ENCODE results near the gene GFI1B. TPM values are rescaled to one million over a fixed set of nuclear protein-coding genes. Genes with fewer than 3 reads are reported as not detected.

GFI1B gene
- total and polyA plus RNA-seq, 4 donors, result 0.05 to 53.6 TPM; not detected in 2

DNA sequence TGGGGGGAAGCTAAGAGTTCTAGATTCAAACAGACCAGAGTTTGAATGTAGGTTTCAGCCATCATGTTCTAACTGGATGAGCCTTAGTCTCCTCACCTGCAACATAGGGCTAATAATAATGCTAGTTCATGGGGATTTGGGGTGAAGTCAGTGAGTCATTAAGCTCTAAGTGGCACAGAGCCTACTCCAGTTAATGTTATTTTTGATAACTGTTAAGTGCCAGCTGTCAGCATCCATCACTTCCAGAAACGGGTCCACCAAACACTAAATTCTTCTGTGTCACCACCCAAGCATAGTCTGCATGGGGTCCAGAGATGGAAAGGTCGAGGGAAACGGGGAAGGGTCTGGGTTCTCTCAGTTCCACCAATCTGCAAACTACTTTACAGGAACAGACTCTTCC is 32.3 kb upstream of the GFI1B start:
- Histone ChIP-seq H3K36me3 (ENCODE audit: control insufficient read depth in 4 of 4, insufficient read depth in 3 of 4, low read depth in 1 of 4, low read length in 3 of 4) (no peaks in the 10 kb centered on the region), H3K4me3 (ENCODE audit: low read depth in 1 of 3, low read length in 3 of 3) (no peak overlapping the region), H3K9me3 (ENCODE audit: control insufficient read depth in 4 of 4, low read length in 3 of 4) (no peaks in the 10 kb centered on the region), H3K27ac (ENCODE audit: low read depth in 1 of 2, low read length in 2 of 2) (no peak overlapping the region), H3K27me3 (ENCODE audit: control insufficient read depth in 4 of 4, insufficient read depth in 4 of 4, low read length in 3 of 4) (no peaks in the 10 kb centered on the region), H3K9ac (ENCODE audit: low read depth in 1 of 2, low read length in 2 of 2) (no peak overlapping the region), H3K4me1 (ENCODE audit: control insufficient read depth in 4 of 4, insufficient read depth in 4 of 4, low read length in 3 of 4) (peaks cover 3 to 23% (median 18%) of the 10 kb centered on the region in 4 donors)
- no peak for DNase-seq (ENCODE audit: low spot score)
- WGBS, result 76% methylated on average over 3 of the region's 3 CpGs
- TF ChIP-seq YY1 (IDR thresholded peaks at IDR 0.05) (no peak), EGR1 (IDR thresholded peaks at IDR 0.05; ENCODE audit: low read depth in 2 of 2) (no peak), FOXA2 (IDR thresholded peaks at IDR 0.05) (no peak), TAF1 (conservative IDR thresholded peaks at IDR 0.05) (no peak), SP1 (IDR thresholded peaks at IDR 0.05) (no peak), NR2F2 (IDR thresholded peaks at IDR 0.05) (no peak), GABPA (IDR thresholded peaks at IDR 0.05 in 1 of 2, conservative IDR thresholded peaks at IDR 0.05 in 1 of 2) (no peak), HNF4A (conservative IDR thresholded peaks at IDR 0.05) (no peak), RAD21 (IDR thresholded peaks at IDR 0.05) (no peak), FOXA1 (IDR thresholded peaks at IDR 0.05) (no peak), HNF4G (IDR thresholded peaks at IDR 0.05) (no peak), RXRA (IDR thresholded peaks at IDR 0.05) (no peak)
- TF ChIP-seq, protein P1, sequence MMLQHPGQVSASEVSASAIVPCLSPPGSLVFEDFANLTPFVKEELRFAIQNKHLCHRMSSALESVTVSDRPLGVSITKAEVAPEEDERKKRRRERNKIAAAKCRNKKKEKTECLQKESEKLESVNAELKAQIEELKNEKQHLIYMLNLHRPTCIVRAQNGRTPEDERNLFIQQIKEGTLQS (IDR thresholded peaks at IDR 0.05), result no peak
- TF ChIP-seq, protein P2, sequence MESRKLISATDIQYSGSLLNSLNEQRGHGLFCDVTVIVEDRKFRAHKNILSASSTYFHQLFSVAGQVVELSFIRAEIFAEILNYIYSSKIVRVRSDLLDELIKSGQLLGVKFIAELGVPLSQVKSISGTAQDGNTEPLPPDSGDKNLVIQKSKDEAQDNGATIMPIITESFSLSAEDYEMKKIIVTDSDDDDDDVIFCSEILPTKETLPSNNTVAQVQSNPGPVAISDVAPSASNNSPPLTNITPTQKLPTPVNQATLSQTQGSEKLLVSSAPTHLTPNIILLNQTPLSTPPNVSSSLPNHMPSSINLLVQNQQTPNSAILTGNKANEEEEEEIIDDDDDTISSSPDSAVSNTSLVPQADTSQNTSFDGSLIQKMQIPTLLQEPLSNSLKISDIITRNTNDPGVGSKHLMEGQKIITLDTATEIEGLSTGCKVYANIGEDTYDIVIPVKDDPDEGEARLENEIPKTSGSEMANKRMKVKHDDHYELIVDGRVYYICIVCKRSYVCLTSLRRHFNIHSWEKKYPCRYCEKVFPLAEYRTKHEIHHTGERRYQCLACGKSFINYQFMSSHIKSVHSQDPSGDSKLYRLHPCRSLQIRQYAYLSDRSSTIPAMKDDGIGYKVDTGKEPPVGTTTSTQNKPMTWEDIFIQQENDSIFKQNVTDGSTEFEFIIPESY (IDR thresholded peaks at IDR 0.05), result no peak
- TF ChIP-seq, protein P3, sequence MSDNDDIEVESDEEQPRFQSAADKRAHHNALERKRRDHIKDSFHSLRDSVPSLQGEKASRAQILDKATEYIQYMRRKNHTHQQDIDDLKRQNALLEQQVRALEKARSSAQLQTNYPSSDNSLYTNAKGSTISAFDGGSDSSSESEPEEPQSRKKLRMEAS (IDR thresholded peaks at IDR 0.05), result no peak
- TF ChIP-seq, protein P4, sequence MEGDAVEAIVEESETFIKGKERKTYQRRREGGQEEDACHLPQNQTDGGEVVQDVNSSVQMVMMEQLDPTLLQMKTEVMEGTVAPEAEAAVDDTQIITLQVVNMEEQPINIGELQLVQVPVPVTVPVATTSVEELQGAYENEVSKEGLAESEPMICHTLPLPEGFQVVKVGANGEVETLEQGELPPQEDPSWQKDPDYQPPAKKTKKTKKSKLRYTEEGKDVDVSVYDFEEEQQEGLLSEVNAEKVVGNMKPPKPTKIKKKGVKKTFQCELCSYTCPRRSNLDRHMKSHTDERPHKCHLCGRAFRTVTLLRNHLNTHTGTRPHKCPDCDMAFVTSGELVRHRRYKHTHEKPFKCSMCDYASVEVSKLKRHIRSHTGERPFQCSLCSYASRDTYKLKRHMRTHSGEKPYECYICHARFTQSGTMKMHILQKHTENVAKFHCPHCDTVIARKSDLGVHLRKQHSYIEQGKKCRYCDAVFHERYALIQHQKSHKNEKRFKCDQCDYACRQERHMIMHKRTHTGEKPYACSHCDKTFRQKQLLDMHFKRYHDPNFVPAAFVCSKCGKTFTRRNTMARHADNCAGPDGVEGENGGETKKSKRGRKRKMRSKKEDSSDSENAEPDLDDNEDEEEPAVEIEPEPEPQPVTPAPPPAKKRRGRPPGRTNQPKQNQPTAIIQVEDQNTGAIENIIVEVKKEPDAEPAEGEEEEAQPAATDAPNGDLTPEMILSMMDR (IDR thresholded peaks at IDR 0.05; ENCODE audit: low read depth, low read length, missing input control), result no peak
- TF ChIP-seq, protein P5, sequence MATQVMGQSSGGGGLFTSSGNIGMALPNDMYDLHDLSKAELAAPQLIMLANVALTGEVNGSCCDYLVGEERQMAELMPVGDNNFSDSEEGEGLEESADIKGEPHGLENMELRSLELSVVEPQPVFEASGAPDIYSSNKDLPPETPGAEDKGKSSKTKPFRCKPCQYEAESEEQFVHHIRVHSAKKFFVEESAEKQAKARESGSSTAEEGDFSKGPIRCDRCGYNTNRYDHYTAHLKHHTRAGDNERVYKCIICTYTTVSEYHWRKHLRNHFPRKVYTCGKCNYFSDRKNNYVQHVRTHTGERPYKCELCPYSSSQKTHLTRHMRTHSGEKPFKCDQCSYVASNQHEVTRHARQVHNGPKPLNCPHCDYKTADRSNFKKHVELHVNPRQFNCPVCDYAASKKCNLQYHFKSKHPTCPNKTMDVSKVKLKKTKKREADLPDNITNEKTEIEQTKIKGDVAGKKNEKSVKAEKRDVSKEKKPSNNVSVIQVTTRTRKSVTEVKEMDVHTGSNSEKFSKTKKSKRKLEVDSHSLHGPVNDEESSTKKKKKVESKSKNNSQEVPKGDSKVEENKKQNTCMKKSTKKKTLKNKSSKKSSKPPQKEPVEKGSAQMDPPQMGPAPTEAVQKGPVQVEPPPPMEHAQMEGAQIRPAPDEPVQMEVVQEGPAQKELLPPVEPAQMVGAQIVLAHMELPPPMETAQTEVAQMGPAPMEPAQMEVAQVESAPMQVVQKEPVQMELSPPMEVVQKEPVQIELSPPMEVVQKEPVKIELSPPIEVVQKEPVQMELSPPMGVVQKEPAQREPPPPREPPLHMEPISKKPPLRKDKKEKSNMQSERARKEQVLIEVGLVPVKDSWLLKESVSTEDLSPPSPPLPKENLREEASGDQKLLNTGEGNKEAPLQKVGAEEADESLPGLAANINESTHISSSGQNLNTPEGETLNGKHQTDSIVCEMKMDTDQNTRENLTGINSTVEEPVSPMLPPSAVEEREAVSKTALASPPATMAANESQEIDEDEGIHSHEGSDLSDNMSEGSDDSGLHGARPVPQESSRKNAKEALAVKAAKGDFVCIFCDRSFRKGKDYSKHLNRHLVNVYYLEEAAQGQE (IDR thresholded peaks at IDR 0.05), result no peak
